ENCODE results near the gene OPCML. TPM values are rescaled to one million over a fixed set of nuclear protein-coding genes. Genes with fewer than 3 reads are reported as not detected.

The OPCML gene
- total and polyA plus RNA-seq, 2 donors (not counting 1 experiment from before 2014, with no cell fraction given): not detected

GRCh38 chr11:132424433-132424832 is 1107.9 kb downstream of the OPCML start:
- ChIA-PET CTCF (no interaction called here), POLR2A (no interaction called here)
- no peaks in the 10 kb centered on the region for H3K4me1 ChIP-seq (ENCODE audit: control insufficient read depth in 2 of 2, insufficient read depth in 2 of 2, low read length in 2 of 2)
- H4K20me1 ChIP-seq (ENCODE audit: control insufficient read depth, insufficient read depth, low read length, poor library complexity, severe bottlenecking): no peaks in the 10 kb centered on the region
- no peak overlapping the region for H3K9ac ChIP-seq (ENCODE audit: low read length)
- H3K4me3 Mint-ChIP-seq: no peak overlapping the region
- no peaks in the 10 kb centered on the region for H3K27me3 ChIP-seq (replicated peaks in 1 of 4; ENCODE audit: control extremely low read depth in 1 of 4, control insufficient read depth in 3 of 4, insufficient read depth in 4 of 4, low read length in 3 of 4)
- intact Hi-C loops (cut with micrococcal nuclease): no loop called here
- DNase-seq: no peak
- peaks cover 3% of the 10 kb centered on the region for H3K9me3 Mint-ChIP-seq (ENCODE audit: insufficient read depth)
- whole genome bisulfite sequencing (ENCODE audit: insufficient coverage): 60% methylated on average over 8 of the region's 8 CpGs
- TF ChIP-seq EZH2 (IDR thresholded peaks at IDR 0.05; ENCODE audit: borderline replicate concordance, insufficient read depth, low read depth, low read length, poor library complexity, severe bottlenecking): no peak
- TF ChIP-seq CTCF (IDR thresholded peaks at IDR 0.05): no peak
- no peaks in the 10 kb centered on the region for H3K4me1 Mint-ChIP-seq
- H3K4me3 ChIP-seq (ENCODE audit: control extremely low read depth in 1 of 5, extremely low read depth in 1 of 5, insufficient read depth in 1 of 5, low read depth in 2 of 5, low read length in 4 of 5): no peak overlapping the region
- H3K4me2 ChIP-seq (replicated peaks; ENCODE audit: low read depth, low read length, poor library complexity, severe bottlenecking): no peak overlapping the region
- no peaks in the 10 kb centered on the region for H3K27me3 Mint-ChIP-seq
- no peak overlapping the region for H3K27ac ChIP-seq (ENCODE audit: low read length in 2 of 2)
- no peaks in the 10 kb centered on the region for H3K36me3 ChIP-seq (replicated peaks in 1 of 2; ENCODE audit: control extremely low read depth in 1 of 2, control insufficient read depth in 1 of 2, extremely low read depth in 1 of 2, insufficient read depth in 2 of 2, low read length in 1 of 2)
- no peak overlapping the region for H3K27ac Mint-ChIP-seq
- ATAC-seq (ENCODE audit: low read depth): no peak
- H3K9me3 ChIP-seq (ENCODE audit: control extremely low read depth in 1 of 3, control insufficient read depth in 2 of 3, insufficient read depth in 1 of 3, low read length in 2 of 3): peaks cover 0 to 5% (median 0%) of the 10 kb centered on the region in 3 donors
- no peak overlapping the region for H2AFZ ChIP-seq (ENCODE audit: insufficient read depth, low read depth, low read length, poor library complexity, severe bottlenecking)
- no peaks in the 10 kb centered on the region for H3K79me2 ChIP-seq (ENCODE audit: control insufficient read depth, insufficient read depth, low read length)

GRCh38 chr11:132423266-132423665 is 1109.0 kb downstream of the OPCML start:
- peaks cover 0 to 5% (median 0%) of the 10 kb centered on the region in 3 donors for H3K9me3 ChIP-seq (ENCODE audit: control extremely low read depth in 1 of 3, control insufficient read depth in 2 of 3, insufficient read depth in 1 of 3, low read length in 2 of 3)
- no peaks in the 10 kb centered on the region for H3K79me2 ChIP-seq (ENCODE audit: control insufficient read depth, insufficient read depth, low read length)
- H3K9ac ChIP-seq (ENCODE audit: low read length): no peak overlapping the region
- Mint-ChIP-seq H3K9me3 (ENCODE audit: insufficient read depth) (peaks cover 7% of the 10 kb centered on the region), H3K4me3 (no peak overlapping the region), H3K27me3 (no peaks in the 10 kb centered on the region), H3K27ac (no peak overlapping the region), H3K4me1 (no peaks in the 10 kb centered on the region)
- DNase-seq (no peak), ATAC-seq (ENCODE audit: low read depth) (no peak)
- H3K27me3 ChIP-seq (replicated peaks in 1 of 4; ENCODE audit: control extremely low read depth in 1 of 4, control insufficient read depth in 3 of 4, insufficient read depth in 4 of 4, low read length in 3 of 4): no peaks in the 10 kb centered on the region
- WGBS (ENCODE audit: insufficient coverage): 100% methylated on average over 1 of the region's 4 CpGs
- no peaks in the 10 kb centered on the region for H3K36me3 ChIP-seq (replicated peaks in 1 of 2; ENCODE audit: control extremely low read depth in 1 of 2, control insufficient read depth in 1 of 2, extremely low read depth in 1 of 2, insufficient read depth in 2 of 2, low read length in 1 of 2)
- intact Hi-C loops (cut with micrococcal nuclease): no loop called here
- CTCF ChIA-PET: no interaction called here
- no peak overlapping the region for H3K27ac ChIP-seq (ENCODE audit: low read length in 2 of 2)
- TF ChIP-seq EZH2 (IDR thresholded peaks at IDR 0.05; ENCODE audit: borderline replicate concordance, insufficient read depth, low read depth, low read length, poor library complexity, severe bottlenecking): no peak
- TF ChIP-seq CTCF (IDR thresholded peaks at IDR 0.05): no peak
- no peak overlapping the region for H3K4me2 ChIP-seq (replicated peaks; ENCODE audit: low read depth, low read length, poor library complexity, severe bottlenecking)
- H3K4me1 ChIP-seq (ENCODE audit: control insufficient read depth in 2 of 2, insufficient read depth in 2 of 2, low read length in 2 of 2): no peaks in the 10 kb centered on the region
- POLR2A ChIA-PET: no interaction called here
- H2AFZ ChIP-seq (ENCODE audit: insufficient read depth, low read depth, low read length, poor library complexity, severe bottlenecking): no peak overlapping the region
- H3K4me3 ChIP-seq (ENCODE audit: control extremely low read depth in 1 of 5, extremely low read depth in 1 of 5, insufficient read depth in 1 of 5, low read depth in 2 of 5, low read length in 4 of 5): no peak overlapping the region
- H4K20me1 ChIP-seq (ENCODE audit: control insufficient read depth, insufficient read depth, low read length, poor library complexity, severe bottlenecking): no peaks in the 10 kb centered on the region
